Stomach smooth muscle (tissue), 2 donors: ENCODE results near the gene IGFLR1.

Experiments used
- H3K27ac ChIP-seq: one replicate; pipeline ENCODE4 v1.7.0; 2013; ENCODE audit warnings: mild to moderate bottlenecking, low read length, inconsistent platforms
- H3K27me3 ChIP-seq, 2 donors: one replicate each; pipeline ENCODE4 v1.7.0; 2013; ENCODE audit warnings: low read length in 2 of 2; ENCODE audit not compliant: insufficient read depth in 2 of 2, control insufficient read depth in 1 of 2
- H3K36me3 ChIP-seq, 2 donors: one replicate each; pipeline ENCODE4 v1.7.0; 2013; ENCODE audit warnings: low read length in 2 of 2; ENCODE audit not compliant: control insufficient read depth in 2 of 2, insufficient read depth in 2 of 2
- H3K4me1 ChIP-seq: one replicate; pipeline ENCODE4 v1.7.0; 2013; ENCODE audit warnings: low read length; ENCODE audit not compliant: control insufficient read depth, insufficient read depth
- H3K4me3 ChIP-seq, 2 donors: one replicate each; pipeline ENCODE4 v1.7.0; 2013; ENCODE audit warnings: low read length in 2 of 2
- H3K9ac ChIP-seq, 2 donors: one replicate each; pipeline ENCODE4 v1.7.0; 2013; ENCODE audit warnings: low read length in 2 of 2, mild to moderate bottlenecking in 1 of 2
- H3K9me3 ChIP-seq, 2 donors: one replicate each; pipeline ENCODE4 v1.7.0; 2013; ENCODE audit warnings: low read length in 2 of 2; ENCODE audit not compliant: control insufficient read depth in 2 of 2
- donor health status: healthy.
- donor health status: Pancreatic carcinoma.

The IGFLR1 gene

DNA sequence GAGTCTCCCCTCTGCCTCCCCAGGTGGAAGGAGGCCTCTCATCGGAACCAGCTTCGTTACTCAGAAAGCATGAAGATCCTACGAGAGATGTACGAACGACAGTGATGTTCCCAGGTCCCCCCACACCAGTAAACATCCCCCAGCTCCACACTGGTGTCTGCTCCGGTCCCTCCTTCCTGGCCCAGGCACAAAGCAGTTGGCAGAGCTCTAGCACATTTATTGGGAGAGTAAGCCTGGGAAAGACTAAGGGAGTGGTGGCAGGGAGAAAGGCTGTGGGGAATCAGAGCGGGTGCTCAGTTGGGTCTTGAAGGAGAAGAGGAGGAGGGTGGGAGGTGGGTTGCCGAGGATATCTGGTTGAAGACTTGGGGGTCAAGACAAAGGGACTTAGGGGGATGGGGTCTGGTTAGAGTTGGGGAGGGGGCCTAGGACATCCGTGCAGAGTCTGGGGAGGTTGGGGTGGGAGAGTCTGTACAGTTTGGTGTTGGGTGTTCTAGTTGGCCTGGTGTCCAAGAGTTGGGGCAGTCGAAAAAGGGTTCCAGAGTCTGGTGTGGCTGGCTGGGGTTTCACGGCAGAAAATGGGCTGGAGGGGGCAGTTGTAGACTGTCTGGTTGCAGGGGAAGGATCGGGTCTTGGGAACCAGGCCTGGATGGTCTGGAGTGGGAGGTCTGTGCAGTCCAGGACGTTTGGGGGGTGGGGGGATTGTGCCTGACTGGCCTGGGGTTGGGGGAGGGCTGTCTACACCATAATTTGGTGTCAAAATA is 12.3 kb upstream of the IGFLR1 start:
- peak overlapping the region; percentile 66 to 99 for H3K4me3 ChIP-seq
- H3K27me3 ChIP-seq = no peaks in the 10 kb centered on the region
- H3K4me1 ChIP-seq = peaks cover 54% of the 10 kb centered on the region
- peak overlapping the region; percentile 49 to 80 for H3K9ac ChIP-seq
- H3K27ac ChIP-seq = peak overlapping the region; percentile 100
- peaks cover 14 to 21% of the 10 kb centered on the region in 2 donors for H3K36me3 ChIP-seq
- no peaks in the 10 kb centered on the region for H3K9me3 ChIP-seq

- Histone ChIP-seq H3K4me1 (peaks cover 51% of the 10 kb centered on the region), H3K27me3 (no peaks in the 10 kb centered on the region)
Measured at GRCh38 chr19:35753634-35754369, 11.6 kb upstream of the IGFLR1 start.

DNA sequence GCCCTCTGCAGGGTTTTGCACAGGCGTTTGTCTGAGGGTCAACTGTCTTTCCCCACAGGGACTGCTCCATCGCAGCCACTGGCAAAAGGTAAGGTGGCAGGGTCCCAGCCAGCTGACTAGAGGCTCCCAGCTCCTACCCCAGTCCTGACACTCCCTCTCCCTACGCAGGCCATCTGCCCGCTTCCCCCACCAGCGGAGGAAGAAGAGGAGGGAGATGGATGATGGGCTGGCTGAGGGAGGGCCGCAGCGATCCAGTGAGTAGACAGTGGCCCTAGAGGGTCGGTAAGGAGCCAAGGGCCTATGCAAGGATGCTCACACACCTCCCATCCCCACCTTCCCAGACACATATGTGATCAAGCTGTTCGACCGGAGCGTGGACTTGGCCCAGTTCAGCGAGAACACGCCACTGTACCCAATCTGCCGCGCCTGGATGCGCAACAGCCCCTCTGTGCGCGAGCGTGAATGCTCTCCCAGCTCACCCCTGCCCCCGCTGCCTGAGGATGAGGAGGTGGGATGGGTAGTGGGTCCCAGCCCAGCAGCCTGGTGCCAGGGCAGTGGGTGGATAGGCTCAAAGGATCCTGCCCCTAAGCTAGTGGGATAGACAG is 10.6 kb upstream of the IGFLR1 start:
- Histone ChIP-seq H3K27ac (peak overlapping the region; percentile 100), H3K27me3 (no peaks in the 10 kb centered on the region), H3K36me3 (peaks cover 14 to 21% of the 10 kb centered on the region in 2 donors), H3K9me3 (no peaks in the 10 kb centered on the region), H3K9ac (no peak overlapping the region), H3K4me1 (peaks cover 55% of the 10 kb centered on the region), H3K4me3 (no peak overlapping the region)

More at GRCh38 chr19:35753634-35754369, 11.6 kb upstream of the IGFLR1 start:
- peak overlapping the region; percentile 13 to 15 for H3K9ac ChIP-seq
- peaks cover 14 to 21% of the 10 kb centered on the region in 2 donors for H3K36me3 ChIP-seq
- no peaks in the 10 kb centered on the region for H3K9me3 ChIP-seq
- H3K27ac ChIP-seq = peak overlapping the region; percentile 100
- H3K4me3 ChIP-seq = no peak overlapping the region

DNA sequence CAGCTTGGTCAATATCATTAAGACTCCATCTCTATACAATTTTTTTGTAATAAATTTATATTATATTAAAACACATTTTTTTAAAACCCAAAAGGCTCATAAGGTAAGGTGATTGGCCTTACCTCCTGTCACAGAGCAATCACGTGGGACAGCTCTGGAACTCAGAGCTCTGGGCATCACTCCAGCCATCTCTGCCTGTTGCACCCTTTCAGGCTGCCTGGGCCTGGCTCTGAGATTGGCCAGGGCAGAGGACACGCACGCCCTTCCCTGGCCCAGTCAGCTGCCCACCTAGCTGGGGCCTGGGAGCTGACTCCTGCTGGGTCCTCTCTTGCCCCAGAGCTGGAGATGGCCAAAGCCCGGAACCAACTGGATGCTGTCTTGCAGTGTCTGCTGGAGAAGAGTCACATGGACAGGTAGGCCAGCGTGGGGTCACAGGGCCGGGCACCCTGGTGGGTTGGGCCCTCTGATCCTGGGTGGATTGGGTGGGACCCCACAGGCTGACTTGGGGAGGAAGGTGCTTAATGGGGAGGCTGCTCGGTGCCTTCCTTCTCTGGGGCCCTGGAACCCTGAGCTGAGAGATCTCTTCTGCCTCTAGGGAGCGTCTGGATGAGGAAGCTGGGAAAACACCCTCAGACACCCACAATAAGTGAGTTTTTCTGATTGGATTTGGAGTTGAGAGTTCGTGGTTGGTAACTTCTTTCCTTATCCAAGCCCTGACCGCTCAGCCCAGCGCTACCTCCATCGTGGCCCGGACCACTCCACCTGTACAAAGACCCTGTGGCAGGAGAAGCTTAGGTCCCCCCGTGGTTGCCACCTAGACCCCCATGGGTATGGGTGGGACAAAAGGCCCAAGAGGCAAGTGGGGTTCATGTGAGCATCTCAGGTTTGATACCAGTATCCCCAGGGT is 9.8 kb upstream of the IGFLR1 start:
- no peaks in the 10 kb centered on the region for H3K9me3 ChIP-seq
- H3K4me1 ChIP-seq = peaks cover 51% of the 10 kb centered on the region
- H3K9ac ChIP-seq = no peak overlapping the region
- H3K4me3 ChIP-seq = no peak overlapping the region
- peaks cover 14 to 21% of the 10 kb centered on the region in 2 donors for H3K36me3 ChIP-seq
- H3K27me3 ChIP-seq = no peaks in the 10 kb centered on the region
- peak overlapping the region; percentile 100 for H3K27ac ChIP-seq

DNA sequence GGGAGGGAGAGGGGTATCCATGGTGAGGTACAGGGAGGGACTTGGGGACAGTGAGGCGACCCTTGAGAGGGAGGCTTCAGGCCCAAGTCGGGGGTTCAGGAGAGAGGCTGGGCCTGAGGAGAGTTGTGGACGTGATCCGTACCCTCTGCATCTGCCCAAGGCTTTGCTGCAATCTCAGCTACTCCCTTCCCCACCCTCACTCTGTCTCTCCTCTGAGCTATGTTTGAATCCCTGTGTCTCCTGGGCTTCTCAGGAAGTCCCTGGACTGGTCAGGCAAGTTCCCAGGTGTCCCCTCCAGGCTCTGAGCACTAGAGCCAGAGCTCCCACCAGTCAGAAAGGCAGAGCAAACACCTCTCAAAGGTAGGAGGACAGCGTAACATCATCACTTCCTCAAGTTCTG is 7.9 kb upstream of the IGFLR1 start:
- no peaks in the 10 kb centered on the region for H3K9me3 ChIP-seq
- H3K27me3 ChIP-seq = no peaks in the 10 kb centered on the region
- H3K9ac ChIP-seq = peak overlapping the region in 1 of 2 donors; percentile 47
- H3K4me1 ChIP-seq = peaks cover 53% of the 10 kb centered on the region
- peak overlapping the region; percentile 46 for H3K27ac ChIP-seq
- H3K36me3 ChIP-seq = peaks cover 14 to 21% of the 10 kb centered on the region in 2 donors
- H3K4me3 ChIP-seq = no peak overlapping the region

GRCh38 chr19:35748106-35749020 is 6.1 kb upstream of the IGFLR1 start, which contains the start of gene LIN37:
TSS of gene LIN37 (plus strand) at chr19:35748576. CDS start at chr19:35748725, 149 bp downstream.
- Histone ChIP-seq H3K27me3 (no peaks in the 10 kb centered on the region), H3K4me3 (peak within 1 kb of the TSS; percentile 90 to 99), H3K9me3 (no peaks in the 10 kb centered on the region), H3K27ac (peak within 1 kb of the TSS; percentile 78), H3K36me3 (peaks cover 12 to 13% of the 10 kb centered on the region in 2 donors), H3K9ac (peak within 1 kb of the TSS; percentile 88 to 96), H3K4me1 (peaks cover 48% of the 10 kb centered on the region)

DNA sequence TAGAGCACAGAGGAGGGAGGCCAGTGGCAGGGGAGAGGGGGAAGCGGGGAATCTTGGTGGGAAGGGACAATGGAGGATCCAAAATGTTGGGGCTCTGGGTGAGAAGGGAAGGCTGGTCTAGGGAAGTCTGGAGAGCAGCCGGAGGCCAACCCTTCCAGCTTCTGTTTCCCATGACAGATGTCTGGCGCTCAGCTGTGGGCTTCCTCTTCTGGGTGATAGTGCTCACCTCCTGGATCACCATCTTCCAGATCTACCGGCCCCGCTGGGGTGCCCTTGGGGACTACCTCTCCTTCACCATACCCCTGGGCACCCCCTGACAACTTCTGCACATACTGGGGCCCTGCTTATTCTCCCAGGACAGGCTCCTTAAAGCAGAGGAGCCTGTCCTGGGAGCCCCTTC is 4.3 kb upstream of the IGFLR1 start:
- H3K9ac ChIP-seq = no peak overlapping the region
- H3K4me3 ChIP-seq = peak overlapping the region; percentile 80 to 94
- H3K36me3 ChIP-seq = peaks cover 7 to 8% of the 10 kb centered on the region in 2 donors
- H3K27me3 ChIP-seq = no peaks in the 10 kb centered on the region
- H3K9me3 ChIP-seq = no peaks in the 10 kb centered on the region
- peaks cover 47% of the 10 kb centered on the region for H3K4me1 ChIP-seq
- H3K27ac ChIP-seq = no peak overlapping the region

GRCh38 chr19:35746087-35746462 is 3.8 kb upstream of the IGFLR1 start:
- no peaks in the 10 kb centered on the region for H3K9me3 ChIP-seq
- H3K36me3 ChIP-seq = peaks cover 7 to 8% of the 10 kb centered on the region in 2 donors
- no peaks in the 10 kb centered on the region for H3K27me3 ChIP-seq
- peak overlapping the region; percentile 80 to 94 for H3K4me3 ChIP-seq
- H3K4me1 ChIP-seq = peaks cover 48% of the 10 kb centered on the region
- H3K9ac ChIP-seq = peak overlapping the region; percentile 67 to 86
- peak overlapping the region; percentile 100 for H3K27ac ChIP-seq

DNA sequence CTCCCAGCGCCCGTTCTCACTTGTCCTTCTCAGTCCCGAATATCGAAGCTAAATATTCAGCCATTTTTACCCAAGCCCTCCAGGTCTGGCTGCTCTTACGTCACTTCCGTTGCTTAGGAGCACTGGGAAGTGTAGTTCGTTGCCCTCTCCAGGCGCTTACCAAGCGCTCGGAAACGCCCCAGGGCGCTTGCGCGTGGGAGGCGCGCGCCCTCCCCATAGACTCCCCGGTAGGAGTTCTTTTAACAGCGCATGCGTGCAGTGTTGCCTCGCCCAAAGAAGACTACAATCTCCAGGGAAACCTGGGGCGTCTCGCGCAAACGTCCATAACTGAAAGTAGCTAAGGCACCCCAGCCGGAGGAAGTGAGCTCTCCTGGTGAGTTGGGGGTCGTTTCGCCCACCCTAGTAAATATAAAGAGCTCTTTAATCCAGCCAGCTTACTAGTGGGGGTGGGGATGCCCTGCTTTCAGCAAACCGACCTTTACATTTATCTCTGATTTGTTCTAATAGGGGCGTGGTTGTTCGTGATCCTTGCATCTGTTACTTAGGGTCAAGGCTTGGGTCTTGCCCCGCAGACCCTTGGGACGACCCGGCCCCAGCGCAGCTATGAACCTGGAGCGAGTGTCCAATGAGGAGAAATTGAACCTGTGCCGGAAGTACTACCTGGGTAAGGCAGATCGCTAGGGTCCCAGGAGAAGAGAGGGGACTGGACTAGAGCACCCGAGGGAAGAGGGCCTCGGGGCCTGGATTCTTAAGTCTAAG is 3.3 kb upstream of the IGFLR1 start, which contains the start of the genes PSENEN and U2AF1L4:
PSENEN (plus strand) TSS at position 324 of the 759 bp plus-strand sequence; CDS start at position 604, 280 bp downstream.
U2AF1L4 (minus strand) TSS at position 91 of the 759 bp plus-strand sequence; CDS start at position 64, 27 bp downstream.
- Histone ChIP-seq H3K36me3 (peaks cover 7 to 8% of the 10 kb centered on the region in 2 donors), H3K4me1 (peaks cover 53% of the 10 kb centered on the region), H3K9me3 (no peaks in the 10 kb centered on the region), H3K9ac (peak within 1 kb of the TSS; percentile 97 to 99), H3K27me3 (no peaks in the 10 kb centered on the region), H3K27ac (peak within 1 kb of the TSS; percentile 100), H3K4me3 (peak within 1 kb of the TSS; percentile 85 to 94)
